ENCODE results near the gene CLASP2.
"Not testable (repeated sequence)": the region's sequence is repeated elsewhere in the genome, so short reads cannot be mapped to it uniquely, and the experiment has no call there.

The CLASP2 gene

GRCh38 chr3:33451994-33452393 lies 266.1 kb downstream of the CLASP2 start:
- not testable (repeated sequence) for DNase-seq (ENCODE audit: low read depth)

DNA sequence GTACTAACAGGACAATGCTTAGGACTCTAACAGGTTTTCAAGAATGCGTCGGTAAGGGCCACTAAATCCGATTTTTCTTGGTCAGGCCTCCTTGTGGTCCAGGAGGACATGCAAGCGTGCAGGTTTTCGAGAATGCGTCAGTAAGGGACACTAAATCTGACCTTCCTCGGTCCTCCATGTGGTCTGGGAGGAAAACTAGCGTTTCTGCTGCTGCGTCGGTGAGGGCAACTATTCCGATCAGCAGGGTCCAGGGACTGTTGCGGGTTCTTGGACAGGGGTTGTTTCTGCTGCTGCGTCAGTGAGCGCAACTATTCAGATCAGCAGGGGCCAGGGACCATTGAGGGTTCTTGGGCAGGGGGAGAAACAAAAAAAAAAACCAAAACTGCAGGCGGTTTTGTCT lies 270.1 kb downstream of the CLASP2 start:
- DNase-seq (ENCODE audit: low read depth): no peak

- not testable (repeated sequence) for DNase-seq (ENCODE audit: low read depth)
Observed at GRCh38 chr3:33447256-33447625, 270.8 kb downstream of the CLASP2 start.
